Neutrophil (primary cell): ENCODE data around the gene PNLIPRP2.

Experiments
- H3K27ac ChIP-seq: fragments of 200-600 bp; sonication (generic); 2 replicates; pipeline ENCODE4 v1.5.1; 2016; ENCODE audit warnings: mild to moderate bottlenecking, moderate library complexity
- H3K27me3 ChIP-seq: fragments of 200-600 bp; sonication (generic); 2 replicates; pipeline ENCODE4 v1.6.0; 2016; ENCODE audit warnings: mild to moderate bottlenecking
- H3K36me3 ChIP-seq: fragments of 200-600 bp; sonication (generic); 2 replicates; pipeline ENCODE4 v1.5.1; 2017
- H3K4me1 ChIP-seq, 2 experiments: fragments of 200-600 bp in 1 of 2; sonication (generic) in 1 of 2; 1 replicate in 1 of 2; 2 replicates in 1 of 2; pipeline versions ENCODE4 v1.5.1 to v1.6.1; 2013 to 2016; ENCODE audit warnings: low read depth in 1 of 2, low read length in 1 of 2, mild to moderate bottlenecking in 1 of 2, moderate library complexity in 1 of 2; ENCODE audit not compliant: control insufficient read depth in 1 of 2, insufficient read depth in 1 of 2
- H3K4me3 ChIP-seq, 2 experiments: fragments of 200-600 bp in 1 of 2; sonication (generic) in 1 of 2; 1 replicate in 1 of 2; 2 replicates in 1 of 2; pipeline ENCODE4 v1.5.1; 2013 to 2016; ENCODE audit warnings: low read depth in 1 of 2, low read length in 1 of 2, mild to moderate bottlenecking in 1 of 2, moderate library complexity in 1 of 2
- H3K9me3 ChIP-seq: fragments of 200-600 bp; sonication (generic); 2 replicates; pipeline ENCODE4 v1.5.1; 2016
- CTCF ChIP-seq: fragments of 200-600 bp; sonication (generic); IDR thresholded peaks from 2 replicates; pipeline ENCODE4 v1.5.1; 2016; ENCODE audit warnings: antibody characterized with exemption

PNLIPRP2 gene

GRCh38 chr10:116620423-116621400 is at the start of gene PNLIPRP2:
PNLIPRP2 (plus strand) TSS chr10:116620953.
- no peaks in the 10 kb centered on the region for H3K9me3 ChIP-seq
- H3K36me3 ChIP-seq = no peaks in the 10 kb centered on the region
- H3K4me1 ChIP-seq = no peaks in the 10 kb centered on the region
- no peaks in the 10 kb centered on the region for H3K27me3 ChIP-seq
- no peak within 1 kb of the TSS for H3K4me3 ChIP-seq
- no peak within 1 kb of the TSS for H3K27ac ChIP-seq
- TF ChIP-seq CTCF = no peak

- Histone ChIP-seq H3K4me1 (no peaks in the 10 kb centered on the region), H3K4me3 (no peak overlapping the region), H3K9me3 (no peaks in the 10 kb centered on the region), H3K27ac (no peak overlapping the region), H3K27me3 (no peaks in the 10 kb centered on the region), H3K36me3 (no peaks in the 10 kb centered on the region)
- TF ChIP-seq CTCF = no peak
Observed at GRCh38 chr10:116574797-116575196, 46.0 kb upstream of the PNLIPRP2 start.

- no peak overlapping the region for H3K27ac ChIP-seq
- H3K36me3 ChIP-seq = no peaks in the 10 kb centered on the region
- H3K9me3 ChIP-seq = no peaks in the 10 kb centered on the region
- H3K4me3 ChIP-seq = no peak overlapping the region
- no peaks in the 10 kb centered on the region for H3K27me3 ChIP-seq
- TF ChIP-seq CTCF = no peak
- no peaks in the 10 kb centered on the region for H3K4me1 ChIP-seq
Observed at GRCh38 chr10:116587878-116588591, 32.7 kb upstream of the PNLIPRP2 start.

GRCh38 chr10:116588995-116589394 is 31.8 kb upstream of the PNLIPRP2 start:
- no peak for TF ChIP-seq CTCF
- Histone ChIP-seq H3K27ac (no peak overlapping the region), H3K4me1 (no peaks in the 10 kb centered on the region), H3K36me3 (no peaks in the 10 kb centered on the region), H3K27me3 (no peaks in the 10 kb centered on the region), H3K9me3 (no peaks in the 10 kb centered on the region), H3K4me3 (no peak overlapping the region)

- Histone ChIP-seq H3K9me3 (no peaks in the 10 kb centered on the region), H3K27ac (no peak overlapping the region), H3K27me3 (no peaks in the 10 kb centered on the region), H3K4me1 (no peaks in the 10 kb centered on the region), H3K36me3 (no peaks in the 10 kb centered on the region), H3K4me3 (no peak overlapping the region)
- TF ChIP-seq CTCF = no peak
Observed at GRCh38 chr10:116589926-116590325, 30.8 kb upstream of the PNLIPRP2 start.
